NCI-H748 (cell line): Measurements from ENCODE around the gene ARHGAP21.

Experiments
- DNase-seq: peaks from one replicate; lab custom pipeline; 2025; ENCODE audit not compliant: unreplicated experiment; lab: John Stamatoyannopoulos, UW

Gene ARHGAP21

GRCh38 chr10:24579906-24580305, 143.8 kb downstream of the ARHGAP21 start:
- DNase-seq: no peak

GRCh38 chr10:24579448-24579847, 144.2 kb downstream of the ARHGAP21 start:
- no peak for DNase-seq

- DNase-seq: no peak
Observed at GRCh38 chr10:24575481-24576002, 148.1 kb downstream of the ARHGAP21 start.

GRCh38 chr10:24574578-24575155, 149.0 kb downstream of the ARHGAP21 start:
- no peak for DNase-seq

- no peak for DNase-seq
Observed at GRCh38 chr10:24574161-24574560, 149.5 kb downstream of the ARHGAP21 start.

GRCh38 chr10:24571870-24572450, 151.7 kb downstream of the ARHGAP21 start:
- no peak for DNase-seq

GRCh38 chr10:24570658-24571426, 152.8 kb downstream of the ARHGAP21 start:
- DNase-seq: no peak

GRCh38 chr10:24569828-24570657, 153.6 kb downstream of the ARHGAP21 start:
- DNase-seq: no peak

- no peak for DNase-seq
Observed at GRCh38 chr10:24569330-24569796, 154.3 kb downstream of the ARHGAP21 start.

- no peak for DNase-seq
Observed at GRCh38 chr10:24568042-24568441, 155.6 kb downstream of the ARHGAP21 start.

- no peak for DNase-seq
Observed at GRCh38 chr10:24561453-24561852, 162.2 kb downstream of the ARHGAP21 start.

GRCh38 chr10:24556750-24557742, 166.6 kb downstream of the ARHGAP21 start:
- DNase-seq: peak; percentile 40

- no peak for DNase-seq
Observed at GRCh38 chr10:24556126-24556749, 167.4 kb downstream of the ARHGAP21 start.

- DNase-seq: no peak
Observed at GRCh38 chr10:24554036-24554435, 169.7 kb downstream of the ARHGAP21 start.

GRCh38 chr10:24553051-24553612, 170.6 kb downstream of the ARHGAP21 start:
- no peak for DNase-seq

- DNase-seq: peak; percentile 57
Observed at GRCh38 chr10:24552346-24553016, 171.2 kb downstream of the ARHGAP21 start.

- DNase-seq: no peak
Observed at GRCh38 chr10:24551161-24551560, 172.5 kb downstream of the ARHGAP21 start.

GRCh38 chr10:24550680-24551079, 173.0 kb downstream of the ARHGAP21 start:
- DNase-seq: no peak

GRCh38 chr10:24545585-24545984, 178.1 kb downstream of the ARHGAP21 start:
- DNase-seq: no peak
